Stimulated activated CD8-positive, alpha-beta memory T cell treated with anti-CD3 and anti-CD28 coated beads, Interleukin-12 subunit alpha, Interleukin-12 subunit beta, amount 100 ng/mL, for 1 hour (primary cell): ENCODE results near the gene SERPINB8.

ENCODE experiments used
- DNase-seq: peaks from one replicate; pipeline ENCODE4 v3.0.0-alpha.2; 2020; ENCODE audit warnings: low read depth

The SERPINB8 gene

GRCh38 chr18:63965716-63966330 lies 4.1 kb upstream of the SERPINB8 start:
- no peak for DNase-seq

GRCh38 chr18:63970809-63971205 lies 926 bp downstream of the SERPINB8 start:
- no peak for DNase-seq

GRCh38 chr18:63971320-63972001 lies 1.6 kb downstream of the SERPINB8 start:
- no peak for DNase-seq

GRCh38 chr18:63972002-63972376 lies 2.1 kb downstream of the SERPINB8 start:
- DNase-seq, result no peak

GRCh38 chr18:63974991-63975390 lies 5.1 kb downstream of the SERPINB8 start:
- DNase-seq, result no peak

GRCh38 chr18:63975628-63976027 lies 5.7 kb downstream of the SERPINB8 start:
- DNase-seq, result no peak

- no peak for DNase-seq
Measured at GRCh38 chr18:63977040-63977439, 7.2 kb downstream of the SERPINB8 start.

- peak; percentile 11 for DNase-seq
Measured at GRCh38 chr18:63979409-63979920, 9.6 kb downstream of the SERPINB8 start.

GRCh38 chr18:63980027-63980426 lies 10.1 kb downstream of the SERPINB8 start:
- DNase-seq, result no peak

- DNase-seq, result no peak
Measured at GRCh38 chr18:63980896-63981460, 11.1 kb downstream of the SERPINB8 start.

GRCh38 chr18:63981719-63982118 lies 11.8 kb downstream of the SERPINB8 start:
- no peak for DNase-seq

- no peak for DNase-seq
Measured at GRCh38 chr18:63982361-63982760, 12.5 kb downstream of the SERPINB8 start.

GRCh38 chr18:63986885-63987284 lies 17.0 kb downstream of the SERPINB8 start:
- DNase-seq, result no peak

- DNase-seq, result no peak
Measured at GRCh38 chr18:63987743-63988142, 17.9 kb downstream of the SERPINB8 start.

GRCh38 chr18:63992751-63993150 lies 22.9 kb downstream of the SERPINB8 start:
- no peak for DNase-seq

GRCh38 chr18:63994783-63995399 lies 25.0 kb downstream of the SERPINB8 start:
- peak; percentile 13 for DNase-seq

- DNase-seq, result no peak
Measured at GRCh38 chr18:63997041-63997440, 27.2 kb downstream of the SERPINB8 start.

- no peak for DNase-seq
Measured at GRCh38 chr18:63997606-63998005, 27.7 kb downstream of the SERPINB8 start.

- DNase-seq, result no peak
Measured at GRCh38 chr18:63999871-64000270, 30.0 kb downstream of the SERPINB8 start.

- no peak for DNase-seq
Measured at GRCh38 chr18:64002581-64002980, 32.7 kb downstream of the SERPINB8 start.

- DNase-seq, result no peak
Measured at GRCh38 chr18:64009305-64009704, 39.4 kb downstream of the SERPINB8 start.

GRCh38 chr18:64011513-64011912 lies 41.6 kb downstream of the SERPINB8 start:
- DNase-seq, result no peak

GRCh38 chr18:64017870-64018269 lies 48.0 kb downstream of the SERPINB8 start:
- DNase-seq, result no peak
